Endothelial cell of umbilical vein (primary cell): Measurements from ENCODE around the gene FBXL13. TPM values are rescaled to one million over a fixed set of nuclear protein-coding genes. Genes with fewer than 3 reads are reported as not detected.

Experiments
- BruUV-seq: library from RNA; stranded (reverse); fragments of 400-500 nt; replicated peaks from 2 replicates; lab custom pipeline; 2021; lab: Mats Ljungman, UMichigan
- CTCF ChIA-PET: fragments of 300-600, 350-600 bp; sonication (Branson Sonifier 250); formaldehyde crosslinking; loops from one replicate; lab custom pipeline; 2021; ENCODE audit warnings: antibody characterized with exemption, inconsistent platforms; lab: Charles Lee
- POLR2A ChIA-PET: fragments of 300-600, 350-600 bp; sonication (Branson Sonifier 250); formaldehyde crosslinking; loops from one replicate; lab custom pipeline; 2021; ENCODE audit warnings: antibody characterized with exemption, inconsistent platforms; lab: Charles Lee
- DNase-seq: peaks from one replicate; pipeline ENCODE4 v3.0.0-alpha.2; 2011; ENCODE audit warnings: low read depth, low spot score
- FAIRE-seq: peaks from 2 replicates; lab custom pipeline; 2011; peaks lifted over from hg19 to GRCh38; lab: Jason Lieb, UNC
- H2AFZ ChIP-seq: 2 replicates; pipeline ENCODE4 v1.6.0; 2012; ENCODE audit warnings: low read depth, low read length, control low read depth, inconsistent platforms
- H3K27ac ChIP-seq: 2 replicates; pipeline ENCODE4 v1.5.1; 2011; ENCODE audit warnings: low read depth, mild to moderate bottlenecking, control low read depth, low read length, moderate library complexity; ENCODE audit not compliant: insufficient read depth
- H3K27me3 ChIP-seq, 2 experiments: 2 replicates each; pipeline versions ENCODE4 v1.6.0 to v1.6.1; 2011; ENCODE audit warnings: low read length in 2 of 2, mixed read lengths in 1 of 2; ENCODE audit not compliant: control insufficient read depth in 2 of 2, insufficient read depth in 2 of 2
- H3K36me3 ChIP-seq, 2 experiments: 2 replicates in 1 of 2; 3 replicates in 1 of 2; pipeline ENCODE4 v1.5.1; 2011; ENCODE audit warnings: low read length in 2 of 2, mild to moderate bottlenecking in 1 of 2, moderate library complexity in 1 of 2; ENCODE audit not compliant: control insufficient read depth in 2 of 2, insufficient read depth in 2 of 2; ENCODE audit errors: extremely low read depth in 1 of 2
- H3K4me1 ChIP-seq: 3 replicates; pipeline ENCODE4 v1.5.1; 2011; ENCODE audit warnings: mild to moderate bottlenecking, low read length; ENCODE audit not compliant: control insufficient read depth, insufficient read depth; ENCODE audit errors: extremely low read depth
- H3K4me2 ChIP-seq: 2 replicates; pipeline ENCODE4 v1.6.1; 2011; ENCODE audit warnings: low read length, control low read depth, mixed read lengths; ENCODE audit not compliant: insufficient read depth
- H3K4me3 ChIP-seq, 3 experiments: fragments of 200-600 bp in 1 of 3; sonication (generic), shearing (Covaris generic) in 1 of 3; replicated peaks in 1 of 3; 2 replicates each; pipeline ENCODE4 v1.5.1; 2011 to 2016; ENCODE audit warnings: control low read depth in 3 of 3, low read length in 3 of 3, mild to moderate bottlenecking in 2 of 3, inconsistent platforms in 1 of 3, low read depth in 1 of 3, moderate library complexity in 1 of 3; ENCODE audit not compliant: insufficient read depth in 1 of 3
- H3K79me2 ChIP-seq: 2 replicates; pipeline ENCODE4 v1.6.0; 2012; ENCODE audit warnings: low read length, inconsistent platforms; ENCODE audit not compliant: control insufficient read depth, insufficient read depth
- H3K9ac ChIP-seq: replicated peaks from 2 replicates; pipeline ENCODE3; 2011; ENCODE audit warnings: low read length, control low read depth; ENCODE audit not compliant: insufficient read depth; ENCODE audit errors: extremely low read depth
- H3K9me1 ChIP-seq: replicated peaks from 3 replicates; pipeline ENCODE4 v1.6.0; 2011; ENCODE audit warnings: mild to moderate bottlenecking, low read length; ENCODE audit not compliant: control insufficient read depth, insufficient read depth; ENCODE audit errors: extremely low read depth
- H3K9me3 ChIP-seq: replicated peaks from 2 replicates; pipeline ENCODE4 v1.5.1; 2012; ENCODE audit warnings: low read length, inconsistent platforms; ENCODE audit not compliant: control insufficient read depth, insufficient read depth
- H4K20me1 ChIP-seq: replicated peaks from 2 replicates; pipeline ENCODE3; 2011; ENCODE audit warnings: mild to moderate bottlenecking, low read length; ENCODE audit not compliant: control insufficient read depth, insufficient read depth; ENCODE audit errors: extremely low read depth
- EZH2 ChIP-seq: IDR thresholded peaks from 2 replicates; pipeline ENCODE4 v1.6.1; 2012; ENCODE audit warnings: borderline replicate concordance, low read depth, mild to moderate bottlenecking, moderate library complexity, low read length, inconsistent platforms; ENCODE audit not compliant: severe bottlenecking
- FOS ChIP-seq: IDR thresholded peaks from 2 replicates; pipeline ENCODE4 v1.6.1; 2011; ENCODE audit warnings: mild to moderate bottlenecking, low read length, moderate library complexity, borderline replicate concordance; ENCODE audit not compliant: insufficient read depth
- GATA2 ChIP-seq: IDR thresholded peaks from 2 replicates; pipeline ENCODE4 v1.7.0; 2011; ENCODE audit warnings: low read depth, mild to moderate bottlenecking, moderate library complexity, mixed read lengths, low read length; ENCODE audit not compliant: insufficient read length, insufficient read depth
- JUN ChIP-seq: IDR thresholded peaks from 2 replicates; pipeline ENCODE4 v1.6.1; 2011; ENCODE audit warnings: borderline replicate concordance, low read depth; ENCODE audit not compliant: insufficient read length, insufficient read depth
- MYC ChIP-seq: IDR thresholded peaks from one replicate; pipeline ENCODE4 v1.6.1; 2011; ENCODE audit warnings: mild to moderate bottlenecking, low read depth, low read length
- POLR2A ChIP-seq: IDR thresholded peaks from 2 replicates; pipeline ENCODE4 v1.6.1; 2012; ENCODE audit warnings: low read depth, mild to moderate bottlenecking, control low read depth, low read length
- POLR2AphosphoS5 ChIP-seq: IDR thresholded peaks from 2 replicates; pipeline ENCODE4 v1.6.1; 2012; ENCODE audit warnings: low read depth, mild to moderate bottlenecking, control low read depth, low read length, moderate library complexity; ENCODE audit not compliant: insufficient read depth
- dilution Hi-C: fragments of 300-500 bp; cut with MboI; formaldehyde crosslinking; loops from one replicate; pipeline ENCODE4 v1.15.0; 2019; ENCODE audit warnings: low sequenced_read_pairs; ENCODE audit not compliant: extremely low pct_ligation_motif_present
- intact Hi-C: fragments of 100-400 bp; cut with micrococcal nuclease; formaldehyde crosslinking; loops from one replicate; pipeline ENCODE4 v1.10.0; 2022
- polyA plus RNA-seq, 4 experiments: library from polyadenylated mRNA; depleted of rRNA in 3 of 4; stranded (reverse) in 3 of 4; unstranded in 1 of 4; fragments of >200 nt; gene quantifications; 2 replicates each; pipeline versions ENCODE4 v1.2.1 to v1.2.3, GENCODE V29; 2011 to 2012; ENCODE audit warnings: missing spikeins in 1 of 4
- total RNA-seq: library from RNA; stranded (reverse); gene quantifications from 2 replicates; pipeline ENCODE4 v1.2.3, GENCODE V29; 2021
- TF ChIP-seq, protein P1 (sequence below), 2 donors: IDR thresholded peaks; 1 replicate in 1 of 2; 2 replicates in 1 of 2; pipeline ENCODE4 v1.5.1; 2011; ENCODE audit warnings: low read length in 2 of 2, mild to moderate bottlenecking in 2 of 2, moderate library complexity in 2 of 2, control low read depth in 1 of 2, inconsistent platforms in 1 of 2, low read depth in 1 of 2; ENCODE audit not compliant: insufficient read depth in 1 of 2; ENCODE audit errors: extremely low read depth in 1 of 2
- TF ChIP-seq, protein P2 (sequence below): IDR thresholded peaks from 2 replicates; pipeline ENCODE4 v1.6.1; 2011; ENCODE audit not compliant: insufficient read depth, insufficient read length

The FBXL13 gene
- total and polyA plus RNA-seq, 2 donors (not counting 3 experiments of a cell fraction or from before 2014, with no cell fraction given) = 3.9 to 4.6 TPM

DNA sequence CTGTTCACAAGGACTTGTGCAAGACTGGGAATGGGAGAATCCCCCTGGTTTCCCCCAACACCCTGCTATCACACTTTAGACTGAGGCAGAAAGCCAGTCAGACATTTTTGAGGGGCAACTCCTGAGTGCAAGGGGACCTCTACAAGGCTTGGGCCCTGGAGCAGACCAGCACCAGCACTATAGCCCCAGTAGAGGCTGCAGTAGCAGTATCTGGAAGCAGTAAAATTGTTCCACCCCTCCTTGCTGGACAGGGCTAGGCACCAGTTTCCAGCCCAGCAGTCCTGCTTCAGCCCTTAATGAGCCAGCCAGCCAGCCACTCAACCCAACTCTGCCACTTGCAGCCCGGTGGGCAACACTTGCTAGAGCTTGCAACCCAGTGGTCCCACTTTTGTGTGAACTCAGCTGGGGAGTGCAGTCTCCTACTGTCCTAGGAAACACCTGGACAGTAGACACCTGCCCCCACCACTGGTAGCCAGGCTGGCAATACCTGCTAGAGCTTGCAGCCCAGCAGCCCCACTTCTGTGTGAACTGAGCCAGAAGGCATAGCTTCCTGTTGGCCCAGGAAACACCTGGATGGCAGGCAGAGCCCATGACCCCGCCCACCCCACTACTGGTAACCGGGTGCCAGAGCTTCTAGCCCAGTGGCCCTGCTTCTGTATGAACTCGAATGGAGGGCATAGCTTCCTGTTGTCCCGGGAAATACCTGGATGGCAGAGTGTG, 65.0 kb downstream of the FBXL13 start:
- Histone ChIP-seq H3K27me3 (no peaks in the 10 kb centered on the region), H2AFZ (no peak overlapping the region), H3K4me2 (no peak overlapping the region), H3K4me1 (peaks cover 6% of the 10 kb centered on the region), H3K9ac (no peak overlapping the region), H3K9me1 (no peaks in the 10 kb centered on the region), H4K20me1 (no peaks in the 10 kb centered on the region), H3K9me3 (no peaks in the 10 kb centered on the region), H3K4me3 (no peak overlapping the region), H3K79me2 (no peaks in the 10 kb centered on the region), H3K36me3 (no peaks in the 10 kb centered on the region), H3K27ac (no peak overlapping the region)
- TF ChIP-seq MYC (no peak), GATA2 (no peak), POLR2A (no peak), POLR2AphosphoS5 (no peak), FOS (no peak), JUN (no peak), EZH2 (no peak)
- TF ChIP-seq, protein P1, sequence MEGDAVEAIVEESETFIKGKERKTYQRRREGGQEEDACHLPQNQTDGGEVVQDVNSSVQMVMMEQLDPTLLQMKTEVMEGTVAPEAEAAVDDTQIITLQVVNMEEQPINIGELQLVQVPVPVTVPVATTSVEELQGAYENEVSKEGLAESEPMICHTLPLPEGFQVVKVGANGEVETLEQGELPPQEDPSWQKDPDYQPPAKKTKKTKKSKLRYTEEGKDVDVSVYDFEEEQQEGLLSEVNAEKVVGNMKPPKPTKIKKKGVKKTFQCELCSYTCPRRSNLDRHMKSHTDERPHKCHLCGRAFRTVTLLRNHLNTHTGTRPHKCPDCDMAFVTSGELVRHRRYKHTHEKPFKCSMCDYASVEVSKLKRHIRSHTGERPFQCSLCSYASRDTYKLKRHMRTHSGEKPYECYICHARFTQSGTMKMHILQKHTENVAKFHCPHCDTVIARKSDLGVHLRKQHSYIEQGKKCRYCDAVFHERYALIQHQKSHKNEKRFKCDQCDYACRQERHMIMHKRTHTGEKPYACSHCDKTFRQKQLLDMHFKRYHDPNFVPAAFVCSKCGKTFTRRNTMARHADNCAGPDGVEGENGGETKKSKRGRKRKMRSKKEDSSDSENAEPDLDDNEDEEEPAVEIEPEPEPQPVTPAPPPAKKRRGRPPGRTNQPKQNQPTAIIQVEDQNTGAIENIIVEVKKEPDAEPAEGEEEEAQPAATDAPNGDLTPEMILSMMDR (IDR thresholded peaks at IDR 0.05; ENCODE audit: extremely low read depth in 1 of 2, insufficient read depth in 1 of 2, low read depth in 1 of 2, low read length in 2 of 2) = no peak
- TF ChIP-seq, protein P2, sequence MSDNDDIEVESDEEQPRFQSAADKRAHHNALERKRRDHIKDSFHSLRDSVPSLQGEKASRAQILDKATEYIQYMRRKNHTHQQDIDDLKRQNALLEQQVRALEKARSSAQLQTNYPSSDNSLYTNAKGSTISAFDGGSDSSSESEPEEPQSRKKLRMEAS = no peak
- peak; percentile 28 for DNase-seq
- BruUV-seq = no TSS peak
- intact Hi-C loops (no loop called here), dilution Hi-C loops (no loop called here)
- ChIA-PET POLR2A (no interaction called here), CTCF (interaction anchor here (1.8 kb wide), 1 partner anchor 52 kb away, joined by 9 read pairs; no protein-coding TSS in a partner anchor)
- no peak for FAIRE-seq
